Measurements from ENCODE around the gene MILR1. TPM values are rescaled to one million over a fixed set of nuclear protein-coding genes. Genes with fewer than 3 reads are reported as not detected.

The MILR1 gene
- 6.2 TPM for polyA plus RNA-seq
- long read RNA-seq, donor 1, partial matches to known transcripts: 0 of 2 reads
- long read RNA-seq, donor 1, other reads (novel, unspliced or antisense): 0 of 2 reads
- long read RNA-seq, donor 2: 0 reads
- long read RNA-seq, donor 3: 0 reads
- long read RNA-seq, donor 4: 0 reads
- long read RNA-seq, donor 5: 0 reads
- long read RNA-seq, donor 6: 0 reads
- long read RNA-seq, donor 7: 0 reads
- long read RNA-seq, donor 8, partial matches to known transcripts: 31 of 44 reads
- long read RNA-seq, donor 8, other reads (novel, unspliced or antisense): 12 of 44 reads
- long read RNA-seq, donor 9, partial matches to known transcripts: 7 of 7 reads
- long read RNA-seq, donor 9, other reads (novel, unspliced or antisense): 0 of 7 reads
- long read RNA-seq, donor 10: 0 reads
- long read RNA-seq, donor 11, partial matches to known transcripts: 0 of 3 reads
- long read RNA-seq, donor 11, other reads (novel, unspliced or antisense): 0 of 3 reads

GRCh38 chr17:64448665-64449512, at the start of gene MILR1:
Gene MILR1, plus strand, starts transcription at chr17:64449115. Its CDS starts 54 bp downstream, at chr17:64449169.
- Histone ChIP-seq H3K27ac (ENCODE audit: low read length) (no peak within 1 kb of the TSS), H3K9me3 (ENCODE audit: control insufficient read depth, low read depth, low read length) (no peaks in the 10 kb centered on the region), H3K36me3 (ENCODE audit: control insufficient read depth, insufficient read depth, low read length) (no peaks in the 10 kb centered on the region), H3K27me3 (ENCODE audit: control insufficient read depth, insufficient read depth, low read length) (no peaks in the 10 kb centered on the region), H3K4me3 (ENCODE audit: low read length) (no peak within 1 kb of the TSS), H3K4me1 (ENCODE audit: control insufficient read depth, insufficient read depth, low read length) (no peaks in the 10 kb centered on the region)
- 83% methylated on average over 2 of the region's 10 CpGs for WGBS (ENCODE audit: insufficient coverage, low lambda C conversion rate)
- DNase-seq: peak; percentile 17 to 18

- Histone ChIP-seq H3K4me1 (ENCODE audit: control insufficient read depth, insufficient read depth, low read length) (peaks cover 6% of the 10 kb centered on the region), H3K27ac (ENCODE audit: low read length) (no peak overlapping the region), H3K9me3 (ENCODE audit: control insufficient read depth, low read depth, low read length) (no peaks in the 10 kb centered on the region), H3K27me3 (ENCODE audit: control insufficient read depth, insufficient read depth, low read length) (no peaks in the 10 kb centered on the region), H3K36me3 (ENCODE audit: control insufficient read depth, insufficient read depth, low read length) (no peaks in the 10 kb centered on the region), H3K4me3 (ENCODE audit: low read length) (no peak overlapping the region)
- no CpG with 5 or more reads among the region's 1 CpG for WGBS (ENCODE audit: insufficient coverage, low lambda C conversion rate)
- DNase-seq: no peak
These were observed 49.2 kb upstream of the MILR1 start for GRCh38 chr17:64399767-64400156.

GRCh38 chr17:64400642-64401041, 48.3 kb upstream of the MILR1 start:
- peaks cover 6% of the 10 kb centered on the region for H3K4me1 ChIP-seq (ENCODE audit: control insufficient read depth, insufficient read depth, low read length)

GRCh38 chr17:64401244-64401860, 47.6 kb upstream of the MILR1 start:
- 100% methylated on average over 2 of the region's 8 CpGs for WGBS (ENCODE audit: insufficient coverage, low lambda C conversion rate)
- no peak for DNase-seq
- no peaks in the 10 kb centered on the region for H3K27me3 ChIP-seq (ENCODE audit: control insufficient read depth, insufficient read depth, low read length)
- H3K4me3 ChIP-seq (ENCODE audit: low read length): no peak overlapping the region
- no peaks in the 10 kb centered on the region for H3K36me3 ChIP-seq (ENCODE audit: control insufficient read depth, insufficient read depth, low read length)
- no peaks in the 10 kb centered on the region for H3K9me3 ChIP-seq (ENCODE audit: control insufficient read depth, low read depth, low read length)
- H3K4me1 ChIP-seq (ENCODE audit: control insufficient read depth, insufficient read depth, low read length): peaks cover 3% of the 10 kb centered on the region
- H3K27ac ChIP-seq (ENCODE audit: low read length): no peak overlapping the region

More at GRCh38 chr17:64400642-64401041, 48.3 kb upstream of the MILR1 start:
- Histone ChIP-seq H3K27me3 (ENCODE audit: control insufficient read depth, insufficient read depth, low read length) (no peaks in the 10 kb centered on the region), H3K9me3 (ENCODE audit: control insufficient read depth, low read depth, low read length) (no peaks in the 10 kb centered on the region), H3K36me3 (ENCODE audit: control insufficient read depth, insufficient read depth, low read length) (no peaks in the 10 kb centered on the region), H3K27ac (ENCODE audit: low read length) (no peak overlapping the region), H3K4me3 (ENCODE audit: low read length) (no peak overlapping the region)
- no CpG with 5 or more reads among the region's 7 CpGs for WGBS (ENCODE audit: insufficient coverage, low lambda C conversion rate)
- no peak for DNase-seq

- WGBS (ENCODE audit: insufficient coverage, low lambda C conversion rate): no CpG with 5 or more reads among the region's 2 CpGs
- Histone ChIP-seq H3K27ac (ENCODE audit: low read length) (no peak overlapping the region), H3K9me3 (ENCODE audit: control insufficient read depth, low read depth, low read length) (no peaks in the 10 kb centered on the region), H3K27me3 (ENCODE audit: control insufficient read depth, insufficient read depth, low read length) (no peaks in the 10 kb centered on the region), H3K4me1 (ENCODE audit: control insufficient read depth, insufficient read depth, low read length) (peaks cover under 1% of the 10 kb centered on the region), H3K36me3 (ENCODE audit: control insufficient read depth, insufficient read depth, low read length) (no peaks in the 10 kb centered on the region), H3K4me3 (ENCODE audit: low read length) (no peak overlapping the region)
- DNase-seq: no peak
These were observed 47.0 kb upstream of the MILR1 start for GRCh38 chr17:64401941-64402340.

- Histone ChIP-seq H3K27me3 (ENCODE audit: control insufficient read depth, insufficient read depth, low read length) (no peaks in the 10 kb centered on the region), H3K36me3 (ENCODE audit: control insufficient read depth, insufficient read depth, low read length) (no peaks in the 10 kb centered on the region), H3K4me1 (ENCODE audit: control insufficient read depth, insufficient read depth, low read length) (peaks cover 6% of the 10 kb centered on the region), H3K9me3 (ENCODE audit: control insufficient read depth, low read depth, low read length) (no peaks in the 10 kb centered on the region), H3K27ac (ENCODE audit: low read length) (no peak overlapping the region), H3K4me3 (ENCODE audit: low read length) (no peak overlapping the region)
- no peak for DNase-seq
- whole genome bisulfite sequencing (ENCODE audit: insufficient coverage, low lambda C conversion rate): no CpG with 5 or more reads among the region's 5 CpGs
These were observed 46.4 kb upstream of the MILR1 start for GRCh38 chr17:64402469-64402868.

GRCh38 chr17:64403881-64404460, 44.9 kb upstream of the MILR1 start:
- H3K27me3 ChIP-seq (ENCODE audit: control insufficient read depth, insufficient read depth, low read length): no peaks in the 10 kb centered on the region
- no peak overlapping the region for H3K27ac ChIP-seq (ENCODE audit: low read length)
- H3K36me3 ChIP-seq (ENCODE audit: control insufficient read depth, insufficient read depth, low read length): no peaks in the 10 kb centered on the region
- WGBS (ENCODE audit: insufficient coverage, low lambda C conversion rate): 100% methylated on average over 1 of the region's 6 CpGs
- H3K4me1 ChIP-seq (ENCODE audit: control insufficient read depth, insufficient read depth, low read length): peaks cover 6% of the 10 kb centered on the region
- DNase-seq: no peak
- no peaks in the 10 kb centered on the region for H3K9me3 ChIP-seq (ENCODE audit: control insufficient read depth, low read depth, low read length)
- H3K4me3 ChIP-seq (ENCODE audit: low read length): no peak overlapping the region

GRCh38 chr17:64406321-64407200, 42.4 kb upstream of the MILR1 start:
- H3K4me3 ChIP-seq (ENCODE audit: low read length): no peak overlapping the region
- no peaks in the 10 kb centered on the region for H3K36me3 ChIP-seq (ENCODE audit: control insufficient read depth, insufficient read depth, low read length)
- H3K9me3 ChIP-seq (ENCODE audit: control insufficient read depth, low read depth, low read length): no peaks in the 10 kb centered on the region
- no peak for DNase-seq
- peaks cover 6% of the 10 kb centered on the region for H3K4me1 ChIP-seq (ENCODE audit: control insufficient read depth, insufficient read depth, low read length)
- 100% methylated on average over 1 of the region's 14 CpGs for WGBS (ENCODE audit: insufficient coverage, low lambda C conversion rate)
- no peaks in the 10 kb centered on the region for H3K27me3 ChIP-seq (ENCODE audit: control insufficient read depth, insufficient read depth, low read length)
- no peak overlapping the region for H3K27ac ChIP-seq (ENCODE audit: low read length)

- Histone ChIP-seq H3K4me1 (ENCODE audit: control insufficient read depth, insufficient read depth, low read length) (peaks cover 13% of the 10 kb centered on the region), H3K27ac (ENCODE audit: low read length) (no peak overlapping the region), H3K4me3 (ENCODE audit: low read length) (no peak overlapping the region), H3K9me3 (ENCODE audit: control insufficient read depth, low read depth, low read length) (no peaks in the 10 kb centered on the region), H3K36me3 (ENCODE audit: control insufficient read depth, insufficient read depth, low read length) (no peaks in the 10 kb centered on the region), H3K27me3 (ENCODE audit: control insufficient read depth, insufficient read depth, low read length) (no peaks in the 10 kb centered on the region)
- no peak for DNase-seq
- 100% methylated on average over 2 of the region's 4 CpGs for WGBS (ENCODE audit: insufficient coverage, low lambda C conversion rate)
These were observed 38.0 kb upstream of the MILR1 start for GRCh38 chr17:64410750-64411490.

All from large intestine (tissue), 12 donors.